Astrocyte of the hippocampus (primary cell): ENCODE measurements around the gene KRT77.
A peak's percentile ranks its signal among the peaks of the same experiment; 100 is the strongest.
"Not testable (repeated sequence)": the region's sequence is repeated elsewhere in the genome, so short reads cannot be mapped to it uniquely, and the experiment has no call there.

Source experiments
- DNase-seq: peaks from one replicate; pipeline ENCODE4 v3.0.0; 2011; ENCODE audit warnings: low read depth, low spot score

The KRT77 gene

DNA sequence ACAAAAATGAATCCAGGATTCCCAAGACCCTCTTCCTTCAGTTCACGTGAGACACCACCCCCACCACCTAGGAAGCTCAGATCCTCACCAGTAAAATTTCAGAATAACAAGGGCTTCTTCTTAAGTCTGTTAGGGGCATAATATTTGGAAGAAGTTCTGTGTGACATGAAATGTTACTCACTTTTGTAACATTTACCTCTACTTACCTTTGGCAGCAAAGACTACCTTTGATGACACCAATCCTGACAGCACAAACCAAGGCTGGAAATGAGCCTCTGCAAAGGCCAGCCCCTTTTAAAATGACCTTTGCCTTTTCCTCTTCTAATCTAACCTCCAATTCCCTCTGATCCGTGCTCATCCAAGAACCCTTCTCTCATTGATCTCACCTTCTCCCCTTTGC is 19.4 kb upstream of the KRT77 start:
- DNase-seq = no peak

GRCh38 chr12:52721838-52722470 is 18.6 kb upstream of the KRT77 start:
- DNase-seq = no peak

DNA sequence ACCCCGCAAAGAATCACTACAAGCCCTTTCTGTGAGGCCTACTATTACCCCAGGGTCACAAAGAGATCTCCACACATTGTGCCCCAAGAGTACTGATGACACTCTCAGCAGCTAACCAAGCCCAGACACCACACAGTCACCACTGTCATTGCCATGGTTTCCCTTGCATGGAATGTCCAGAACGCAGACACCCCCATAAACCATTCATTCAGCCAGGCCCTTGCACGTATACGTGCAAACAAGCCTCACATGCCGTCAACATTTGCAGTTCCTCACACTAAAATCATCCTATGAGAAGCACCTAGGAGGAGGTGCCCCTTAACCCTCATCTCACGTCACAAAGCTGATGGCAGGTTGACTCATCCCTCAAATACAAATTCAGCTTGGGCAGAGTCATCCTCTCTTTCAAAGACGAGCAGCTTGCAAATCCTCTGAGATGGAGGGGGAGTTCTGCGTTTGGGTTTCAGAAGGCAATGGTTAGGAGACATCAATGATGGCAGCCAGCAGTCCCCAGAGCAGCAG is 17.1 kb upstream of the KRT77 start:
- no peak for DNase-seq

GRCh38 chr12:52716061-52716460 is 12.7 kb upstream of the KRT77 start:
- no peak for DNase-seq

DNA sequence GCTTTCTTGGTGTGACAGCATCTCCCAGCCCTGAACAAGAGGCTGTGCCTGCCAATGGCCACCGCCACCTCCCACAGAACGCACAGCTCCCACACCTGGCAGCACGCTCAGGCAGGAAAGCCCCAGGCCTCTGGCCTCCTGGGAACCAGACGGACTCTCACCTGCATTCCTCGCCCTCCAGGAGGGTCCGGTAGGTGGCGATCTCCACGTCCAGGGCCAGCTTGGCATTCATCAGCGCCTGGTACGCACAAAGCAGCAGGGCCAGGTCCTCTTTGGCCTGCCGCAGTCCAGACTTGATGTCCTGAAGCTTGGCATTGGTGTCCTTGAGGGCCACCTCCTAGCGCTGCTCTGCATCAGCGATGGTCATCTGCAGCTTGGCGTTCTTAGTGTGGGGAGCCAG is 12.1 kb upstream of the KRT77 start:
- no peak for DNase-seq

DNA sequence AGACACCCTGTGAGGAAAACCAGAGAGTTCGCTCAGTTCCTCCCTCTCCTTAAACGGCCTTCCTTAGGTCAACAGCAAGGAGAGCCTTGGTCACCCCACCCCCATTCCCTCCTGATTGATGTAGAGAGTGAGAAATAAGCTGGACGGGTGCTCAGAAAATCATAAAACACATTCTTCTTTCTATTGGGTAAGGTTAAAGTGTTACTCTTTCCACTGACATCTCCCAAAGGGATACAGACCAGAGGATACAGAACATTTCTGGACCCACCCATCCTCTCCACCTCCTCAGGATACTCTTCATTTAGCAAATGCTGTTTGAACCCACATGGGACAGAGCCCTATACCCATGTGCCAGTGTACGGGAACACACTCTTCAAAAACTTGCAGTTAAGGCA is 11.6 kb upstream of the KRT77 start:
- DNase-seq = no peak

DNA sequence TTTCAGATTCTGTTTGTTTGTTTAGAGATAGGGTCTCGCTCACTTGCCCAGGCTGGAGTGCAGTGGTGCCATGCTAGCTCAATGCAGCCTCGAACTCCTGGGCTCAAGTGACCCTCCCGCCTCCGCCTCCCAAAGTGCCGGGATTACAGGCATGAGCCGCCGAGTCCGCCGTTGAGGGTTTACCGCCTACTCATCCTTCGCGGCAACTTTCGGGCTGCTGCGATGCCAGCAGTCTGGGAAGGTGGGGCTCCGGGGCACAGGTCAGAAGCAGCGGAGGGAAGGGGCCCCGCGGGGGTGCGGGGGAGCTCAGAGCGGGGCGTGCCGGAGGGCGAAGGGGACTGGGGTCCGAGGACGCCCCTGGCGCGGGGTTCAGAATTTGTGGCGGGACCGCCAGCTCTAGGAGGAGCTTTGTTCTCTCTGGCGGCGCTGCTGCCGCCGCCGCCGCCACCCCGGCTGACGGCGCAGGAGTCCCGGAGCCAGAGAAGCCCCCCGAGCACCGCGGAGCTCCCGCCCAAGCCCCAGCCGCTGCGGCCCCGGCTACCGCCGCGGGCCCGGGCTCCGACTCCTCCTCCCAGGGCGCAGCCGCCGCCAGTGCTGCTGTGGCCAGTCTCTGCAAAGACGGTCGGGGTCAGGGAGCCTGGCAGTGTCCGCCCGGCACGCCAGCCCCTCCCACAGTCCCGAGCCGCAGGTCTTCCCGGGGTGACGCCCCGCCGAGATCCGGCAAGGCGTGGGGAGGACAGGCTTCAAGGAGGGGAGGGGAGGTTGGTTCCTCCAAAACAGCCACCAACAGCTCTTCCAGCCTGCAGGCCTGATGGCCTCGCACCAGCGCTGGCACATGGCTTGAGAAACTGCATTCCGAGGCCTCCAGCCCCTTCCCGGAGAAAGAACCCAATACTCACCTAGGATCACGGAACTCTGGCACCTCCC is 10.9 kb upstream of the KRT77 start:
- peak; percentile 3 for DNase-seq

- DNase-seq = not testable (repeated sequence)
Measured at GRCh38 chr12:52712122-52712521, 8.8 kb upstream of the KRT77 start.

DNA sequence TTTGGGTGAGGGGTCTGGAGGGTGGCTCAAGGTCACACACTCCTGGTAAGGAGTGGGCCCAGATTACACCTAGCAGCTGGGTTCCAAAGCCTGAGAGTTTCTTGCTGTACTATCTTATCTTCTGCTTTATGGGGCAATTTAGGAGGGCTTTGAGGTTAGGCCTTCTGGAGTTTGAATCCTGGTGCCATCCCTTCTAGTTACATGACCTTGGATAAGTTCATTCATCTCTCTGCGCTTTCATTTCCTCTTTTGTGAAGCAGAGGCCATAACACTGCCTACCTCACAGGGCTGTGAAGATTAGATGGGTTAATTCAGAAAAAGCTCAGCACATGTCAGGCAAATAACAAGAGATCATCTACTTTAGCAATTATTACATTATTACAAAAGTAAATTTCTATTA is 7.4 kb upstream of the KRT77 start:
- DNase-seq = no peak

- no peak for DNase-seq
Measured at GRCh38 chr12:52708010-52708409, 4.7 kb upstream of the KRT77 start.

GRCh38 chr12:52704464-52704863 is 1.1 kb upstream of the KRT77 start:
- DNase-seq = no peak

DNA sequence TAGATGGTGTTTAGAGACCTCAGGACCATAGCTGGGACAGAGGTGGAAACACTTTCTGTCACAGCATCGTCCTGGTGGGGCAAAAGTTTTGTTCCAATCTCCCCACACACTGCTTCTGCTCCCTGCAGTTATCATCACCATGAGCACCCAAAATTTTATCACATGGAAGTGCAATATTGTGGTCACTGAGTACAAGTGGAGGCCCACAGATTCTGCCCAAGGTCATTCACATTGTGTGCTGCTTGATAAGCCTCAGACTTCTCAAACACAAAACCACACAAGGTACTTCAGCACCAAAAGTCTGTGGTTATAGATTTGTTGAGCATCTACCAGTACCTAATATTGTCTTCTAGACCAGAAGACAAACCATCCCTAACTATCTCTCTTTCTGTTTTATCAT is 554 bp upstream of the KRT77 start:
- DNase-seq = no peak

DNA sequence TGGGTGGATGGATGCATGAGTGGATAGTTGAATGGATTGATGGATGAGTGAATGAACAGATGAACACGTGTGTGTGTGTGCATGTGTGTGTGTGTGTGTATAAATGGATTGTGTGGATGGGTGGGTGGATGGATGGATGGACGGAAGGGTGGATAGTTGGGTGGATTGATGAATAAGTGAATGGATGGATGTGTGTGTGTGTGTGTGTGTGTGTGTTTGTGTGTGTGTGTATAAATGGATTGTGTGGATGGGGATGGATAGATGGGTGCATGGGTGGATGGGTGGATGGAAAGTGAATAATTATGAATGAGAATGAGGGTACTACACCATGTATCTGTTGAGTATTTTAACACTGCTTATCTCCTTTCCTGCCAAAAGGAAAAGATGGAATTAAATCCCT is 986 bp downstream of the KRT77 start:
- DNase-seq = no peak

GRCh38 chr12:52701281-52701680 is 2.0 kb downstream of the KRT77 start:
- DNase-seq = no peak

DNA sequence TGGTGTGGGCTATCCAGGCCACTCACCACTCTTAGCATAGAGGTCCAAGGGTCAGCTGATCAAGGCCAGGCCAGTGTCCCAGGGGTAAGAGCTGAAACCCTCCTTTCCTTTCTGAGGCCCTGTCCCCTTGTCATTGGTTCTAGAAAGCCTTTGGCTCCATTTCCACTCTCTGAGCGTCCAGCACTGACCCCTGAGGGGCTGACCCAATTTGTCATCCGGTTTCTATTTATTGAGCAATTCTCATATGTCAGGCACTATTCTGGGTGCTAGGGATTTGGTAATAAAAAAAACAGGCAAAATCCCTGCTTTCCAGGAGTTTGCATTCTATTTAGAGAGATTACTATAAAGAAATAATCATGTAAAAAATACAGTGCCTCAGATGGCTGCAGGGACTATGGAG is 3.4 kb downstream of the KRT77 start:
- DNase-seq = no peak

DNA sequence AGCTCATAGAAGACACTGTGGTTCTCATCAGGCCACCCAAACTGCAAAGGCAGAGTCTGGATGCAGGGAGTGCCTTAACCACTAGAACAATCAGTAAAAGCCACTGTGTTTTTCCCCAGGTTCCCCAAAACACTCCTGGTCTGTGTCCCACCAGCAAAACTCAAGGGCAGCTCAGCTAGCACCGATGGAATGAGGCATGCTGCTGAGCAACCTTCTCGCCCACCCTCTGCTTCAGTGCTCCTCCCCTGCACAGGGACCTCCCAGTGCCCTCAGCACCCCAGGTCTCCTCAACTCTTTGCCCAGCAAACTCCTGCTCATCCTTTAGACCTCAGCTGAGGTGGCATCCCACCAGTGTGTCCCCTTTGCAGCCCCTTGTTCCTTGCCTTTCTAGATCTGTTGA is 4.0 kb downstream of the KRT77 start:
- no peak for DNase-seq

DNA sequence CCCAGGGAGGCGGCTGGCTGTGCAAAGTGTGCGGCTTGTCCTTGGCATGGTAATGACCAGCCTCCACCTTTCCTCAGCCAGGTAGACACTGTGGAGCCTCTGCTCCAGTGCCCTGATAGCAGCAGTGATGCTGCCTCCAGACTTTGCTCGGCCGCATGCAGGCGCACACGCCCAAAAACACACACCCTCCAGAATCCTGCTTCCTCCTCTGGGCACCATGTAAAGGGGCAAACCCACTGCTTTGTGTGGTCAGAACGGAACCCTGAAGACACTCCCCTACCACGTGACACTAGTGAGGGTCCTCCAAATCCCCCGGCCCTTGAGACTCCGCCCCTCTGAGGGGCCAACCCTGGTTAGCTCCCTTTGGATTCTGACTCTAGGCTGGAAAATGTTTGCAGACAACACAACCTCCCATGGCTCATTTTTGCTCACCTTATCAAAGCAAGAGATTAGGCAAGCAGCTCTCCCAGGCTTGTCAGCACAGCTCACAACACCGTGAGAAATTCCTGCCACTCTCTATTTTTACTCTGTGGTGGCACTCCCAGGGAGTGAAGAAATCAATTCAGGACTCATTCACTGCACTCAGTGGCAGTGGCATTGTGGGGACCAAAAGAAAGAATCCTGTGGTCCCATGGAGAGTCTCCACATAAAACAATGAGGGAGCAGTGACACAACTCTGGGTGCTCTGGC is 4.5 kb downstream of the KRT77 start:
- DNase-seq = no peak

- no peak for DNase-seq
Measured at GRCh38 chr12:52697058-52697582, 6.2 kb downstream of the KRT77 start.

DNA sequence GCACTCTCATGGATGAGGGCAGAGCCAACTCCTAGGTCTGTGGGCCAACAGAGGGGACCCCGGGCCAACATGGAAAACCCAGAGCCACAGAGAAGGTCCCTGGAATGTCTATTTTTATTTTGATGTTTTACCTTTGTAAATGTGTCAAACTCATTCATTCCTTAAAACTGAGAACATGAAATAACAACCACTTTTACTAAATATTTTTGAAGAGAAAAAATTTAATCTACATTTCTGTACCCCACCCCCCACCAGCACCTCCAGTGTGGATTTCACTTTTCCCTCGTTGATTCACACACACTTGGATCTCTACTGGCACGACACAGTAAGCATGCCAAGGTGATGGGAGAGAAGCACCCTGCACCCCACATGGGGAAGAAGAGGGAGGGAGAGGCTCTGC is 6.7 kb downstream of the KRT77 start:
- DNase-seq = no peak

DNA sequence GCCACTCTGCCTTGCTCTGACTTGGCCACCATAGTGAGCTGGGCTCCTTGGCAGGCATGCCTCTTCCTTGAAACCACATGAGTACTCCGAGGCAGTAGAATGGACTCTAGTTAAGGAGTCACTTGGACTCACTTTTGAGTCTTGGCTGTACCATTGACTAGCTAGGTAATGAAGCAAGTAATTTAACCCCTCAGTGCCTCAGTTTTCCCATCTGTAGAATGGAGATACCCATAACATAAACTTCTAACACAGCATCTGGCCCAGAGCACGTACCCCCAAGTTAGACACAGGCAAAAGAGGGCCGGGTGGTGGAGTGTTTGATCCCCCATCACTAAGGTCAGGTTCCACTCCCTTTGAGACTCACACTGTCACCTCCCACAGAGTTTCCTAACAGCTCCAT is 8.3 kb downstream of the KRT77 start:
- DNase-seq = no peak

DNA sequence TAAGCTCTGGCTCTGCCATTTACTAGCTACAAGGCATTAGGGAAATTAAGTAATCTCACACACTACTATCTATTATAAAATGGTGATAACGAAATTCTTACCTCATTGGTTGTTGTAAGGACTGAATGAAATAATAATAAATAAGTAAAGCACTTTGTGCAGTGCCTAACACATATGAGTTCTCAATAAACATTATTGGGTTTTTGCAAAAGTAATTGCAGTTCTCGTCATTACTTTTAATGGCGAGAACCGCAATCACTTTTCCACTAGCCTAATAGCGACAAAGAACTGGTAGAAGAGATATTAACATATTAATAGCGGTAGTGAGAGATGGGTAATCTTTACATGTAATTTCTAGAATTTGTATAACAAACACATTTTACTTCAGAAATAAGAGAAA is 9.2 kb downstream of the KRT77 start:
- no peak for DNase-seq

GRCh38 chr12:52693261-52693660 is 10.1 kb downstream of the KRT77 start:
- DNase-seq = no peak
